ENCODE measurements around the gene TMEM50A.
"Not testable (repeated sequence)": the region's sequence is repeated elsewhere in the genome, so short reads cannot be mapped to it uniquely, and the experiment has no call there.

- not testable (repeated sequence) for TF ChIP-seq CTCF (IDR thresholded peaks at IDR 0.05); ZFX (IDR thresholded peaks at IDR 0.05; ENCODE audit: borderline replicate concordance)
Measured at GRCh38 chr1:25327864-25328790, 10.0 kb upstream of the TMEM50A start.

All from 22Rv1 (cell line).